GM18502 (cell line): ENCODE data around the gene TMEM164.

Experiments used
- ATAC-seq: cut with Tn5 transposase; IDR thresholded peaks from one replicate; pipeline ENCODE4 v1.9.1; 2021; ENCODE audit warnings: mild to moderate bottlenecking; ENCODE audit not compliant: unreplicated experiment, poor library complexity

TMEM164 gene

DNA sequence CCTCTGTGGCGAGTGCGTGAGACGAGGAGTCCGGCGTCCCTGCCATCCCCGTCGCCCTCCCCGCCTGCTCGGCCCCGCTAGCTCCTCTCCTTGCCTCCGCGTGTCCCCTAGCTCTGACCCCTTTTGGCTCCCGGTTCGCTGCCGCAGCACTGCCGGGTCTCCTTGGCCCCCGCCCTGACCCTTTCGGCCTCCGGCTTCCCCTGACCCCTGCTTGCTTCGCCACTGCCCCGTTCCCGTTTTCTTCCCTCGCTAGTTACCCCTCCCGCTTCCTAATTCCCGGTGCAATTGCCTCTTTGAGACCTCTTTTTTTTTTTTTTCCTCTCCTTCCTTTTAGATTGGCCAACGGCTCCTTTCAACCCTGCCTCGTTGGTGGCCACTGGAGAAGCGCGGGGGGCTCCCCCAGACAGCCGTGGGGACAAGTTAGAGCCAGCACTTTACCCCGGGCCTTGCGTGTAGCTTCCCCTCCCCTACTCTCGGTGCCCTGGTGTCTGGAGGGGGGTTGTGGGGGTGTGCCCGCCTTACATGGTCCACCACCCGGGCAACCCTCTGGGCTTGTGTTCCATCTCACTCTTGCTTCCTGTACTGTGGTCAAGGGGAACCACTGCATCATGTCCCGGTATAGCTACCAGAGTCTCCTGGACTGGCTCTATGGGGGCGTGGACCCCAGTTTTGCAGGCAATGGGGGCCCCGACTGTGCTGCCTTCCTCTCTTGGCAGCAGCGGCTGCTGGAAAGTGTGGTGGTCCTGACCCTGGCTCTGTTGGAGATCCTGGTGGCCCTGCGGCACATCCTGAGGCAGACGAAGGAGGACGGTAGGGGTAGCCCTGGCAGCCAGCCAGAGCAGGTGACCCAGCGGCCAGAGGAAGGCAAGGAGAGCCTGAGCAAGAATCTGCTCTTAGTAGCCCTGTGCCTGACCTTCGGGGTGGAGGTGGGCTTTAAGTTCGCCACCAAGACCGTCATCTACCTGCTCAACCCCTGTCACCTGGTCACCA lies 548 bp downstream of the TMEM164 start:
- peak; percentile 21 for ATAC-seq

- ATAC-seq, result no peak
Measured at GRCh38 chrX:110004215-110004614, 1.3 kb downstream of the TMEM164 start.

DNA sequence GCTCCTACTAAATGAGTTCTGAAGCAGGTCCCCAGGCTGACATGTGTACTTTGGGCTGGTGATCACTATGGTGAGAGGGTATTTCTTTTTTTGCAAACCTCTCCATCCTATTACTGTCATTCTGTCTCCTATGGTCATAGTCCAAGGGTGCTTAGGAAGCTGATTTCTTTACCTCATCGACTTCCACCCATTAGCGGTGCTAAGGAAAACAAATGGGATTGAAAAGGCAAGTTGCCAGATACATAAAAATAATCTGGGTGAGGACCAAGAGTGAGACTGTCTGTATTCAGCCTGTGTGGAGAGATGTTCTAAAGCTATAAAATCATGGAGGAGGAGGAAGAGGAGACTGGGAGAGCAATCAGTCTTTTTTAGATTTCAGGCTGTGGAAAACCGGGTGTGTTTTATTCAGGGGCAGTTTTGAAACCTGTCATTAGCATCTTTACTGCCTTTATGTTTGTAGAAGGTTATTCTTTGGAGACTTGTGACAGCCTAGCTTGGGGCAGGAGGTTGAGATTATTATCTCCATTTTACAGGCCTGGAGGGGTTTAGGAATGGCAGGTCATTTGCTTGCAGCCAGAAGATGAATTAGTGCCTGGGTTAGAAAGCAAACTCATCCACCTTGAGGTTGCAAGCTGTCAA lies 1.9 kb downstream of the TMEM164 start:
- no peak for ATAC-seq

- no peak for ATAC-seq
Measured at GRCh38 chrX:110006161-110006560, 3.2 kb downstream of the TMEM164 start.

- no peak for ATAC-seq
Measured at GRCh38 chrX:110006821-110007375, 4.0 kb downstream of the TMEM164 start.

- peak; percentile 48 for ATAC-seq
Measured at GRCh38 chrX:110008011-110008635, 5.2 kb downstream of the TMEM164 start.

DNA sequence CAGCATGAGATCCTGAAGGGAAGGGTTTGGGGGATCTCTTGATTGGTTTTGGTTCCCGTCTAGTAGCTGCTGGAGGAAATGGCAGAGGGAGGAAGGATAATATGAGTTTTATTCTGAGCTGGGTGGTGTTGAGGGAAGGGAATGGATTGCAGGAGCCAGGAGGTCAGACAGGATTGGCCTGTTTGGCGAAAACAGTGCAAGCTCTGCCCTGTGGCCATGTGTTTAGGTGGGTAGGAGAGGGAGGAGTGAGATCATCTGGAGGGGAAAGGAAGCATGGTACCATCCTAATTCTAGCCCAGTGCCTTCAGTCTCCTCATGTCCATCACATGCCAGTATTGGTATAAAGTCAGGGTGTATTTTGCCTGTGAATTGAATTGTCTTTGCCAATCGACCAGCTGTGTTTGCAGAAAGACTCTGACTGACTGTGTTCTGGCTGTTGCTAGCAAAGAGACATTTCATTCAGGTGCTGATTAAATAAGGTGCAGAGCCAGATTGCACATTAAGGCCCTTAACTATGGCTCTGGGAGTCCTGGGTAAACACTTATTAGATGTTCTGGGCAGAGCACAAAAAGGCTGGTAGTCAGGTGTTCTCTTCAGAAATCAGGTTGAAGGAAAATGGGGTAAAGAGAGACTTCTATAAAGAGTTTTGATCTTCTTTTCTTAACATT lies 10.0 kb downstream of the TMEM164 start:
- no peak for ATAC-seq

- no peak for ATAC-seq
Measured at GRCh38 chrX:110013968-110014367, 11.1 kb downstream of the TMEM164 start.

GRCh38 chrX:110015032-110015431 lies 12.1 kb downstream of the TMEM164 start:
- no peak for ATAC-seq

- ATAC-seq, result no peak
Measured at GRCh38 chrX:110015915-110016314, 13.0 kb downstream of the TMEM164 start.

DNA sequence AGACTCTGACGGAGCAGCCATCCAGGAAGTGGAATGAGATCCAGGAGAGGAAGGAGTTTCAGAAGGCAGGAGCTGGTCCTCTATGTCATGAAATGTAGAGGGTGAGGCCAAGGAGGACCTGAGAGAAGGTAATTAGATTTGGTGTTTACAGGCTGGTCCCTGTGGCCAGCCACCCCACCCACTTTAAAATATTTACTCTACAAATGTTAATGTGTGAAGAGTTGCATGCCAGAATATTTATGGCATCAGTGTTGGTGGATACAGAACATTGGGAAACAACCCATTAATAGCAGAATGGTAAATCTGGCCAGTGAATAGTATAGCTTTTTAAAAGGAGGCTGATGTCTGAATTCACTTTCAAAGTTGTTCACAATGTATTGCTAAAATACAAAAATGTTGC lies 17.6 kb downstream of the TMEM164 start:
- ATAC-seq, result no peak

- ATAC-seq, result no peak
Measured at GRCh38 chrX:110021258-110022022, 18.5 kb downstream of the TMEM164 start.

- ATAC-seq, result no peak
Measured at GRCh38 chrX:110022599-110023448, 19.9 kb downstream of the TMEM164 start.

GRCh38 chrX:110025395-110025794 lies 22.5 kb downstream of the TMEM164 start:
- ATAC-seq, result no peak

GRCh38 chrX:110026099-110026844 lies 23.4 kb downstream of the TMEM164 start:
- ATAC-seq, result no peak

DNA sequence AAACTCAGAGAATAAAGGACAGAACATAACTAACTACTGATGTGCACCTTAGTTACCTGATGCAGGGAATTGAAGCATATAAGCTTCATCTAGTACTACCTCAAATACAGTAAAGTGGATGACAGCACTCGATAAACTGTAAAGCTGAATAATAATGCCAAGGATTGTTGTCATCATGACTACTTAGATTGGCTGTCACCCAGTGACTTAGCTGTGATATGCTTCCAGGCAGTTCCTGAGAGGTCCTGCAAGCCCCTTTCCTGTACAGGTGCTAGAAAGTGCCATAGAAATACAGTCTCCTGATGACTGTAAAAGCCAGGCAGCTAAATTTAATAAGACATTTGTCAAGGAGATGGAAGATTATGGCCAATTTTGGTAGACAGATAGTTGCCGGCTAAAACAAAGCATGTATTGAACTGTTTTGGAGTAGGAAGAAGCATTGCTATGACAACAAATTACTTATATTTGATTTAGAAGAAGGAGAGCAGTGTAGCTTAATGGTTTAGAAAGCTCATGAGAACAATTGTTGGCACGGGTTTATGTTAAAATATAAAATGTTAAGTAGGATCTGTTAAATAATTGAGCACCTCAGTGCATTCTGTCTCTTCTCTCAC lies 29.7 kb downstream of the TMEM164 start:
- ATAC-seq, result no peak

GRCh38 chrX:110034036-110034435 lies 31.1 kb downstream of the TMEM164 start:
- no peak for ATAC-seq
